ENCODE results near the gene UNC93B1. TPM values are rescaled to one million over a fixed set of nuclear protein-coding genes. Genes with fewer than 3 reads are reported as not detected.
"Not testable (repeated sequence)": the region's sequence is repeated elsewhere in the genome, so short reads cannot be mapped to it uniquely, and the experiment has no call there.

UNC93B1 gene
- total RNA-seq, 1 donor from 2014 or later: 9.0 TPM

DNA sequence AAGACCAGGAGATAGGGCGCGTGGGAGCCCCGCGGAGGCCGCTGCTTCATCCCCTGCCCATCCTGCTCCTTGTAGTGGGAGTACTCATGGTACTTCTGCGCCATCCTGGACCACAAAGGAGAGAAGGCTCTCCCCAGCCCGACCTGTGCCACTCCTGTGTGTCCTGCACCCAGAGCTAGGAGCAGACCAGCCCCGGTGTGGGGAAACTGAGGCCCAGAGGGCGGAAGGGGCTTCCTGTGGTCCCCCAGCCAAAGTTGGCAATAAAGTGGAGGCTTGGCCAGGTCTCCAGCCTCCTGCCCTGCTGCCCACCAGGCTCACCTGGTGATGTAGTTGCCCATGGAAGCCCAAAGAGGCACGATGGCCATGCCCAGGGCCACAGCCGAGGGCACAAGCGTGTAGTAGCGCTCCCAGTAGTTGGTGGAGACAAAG lies 4.7 kb downstream of the UNC93B1 start:
- intact Hi-C loops (cut with DNase I): no loop called here
- DNase-seq (ENCODE audit: missing footprints): no peak

DNA sequence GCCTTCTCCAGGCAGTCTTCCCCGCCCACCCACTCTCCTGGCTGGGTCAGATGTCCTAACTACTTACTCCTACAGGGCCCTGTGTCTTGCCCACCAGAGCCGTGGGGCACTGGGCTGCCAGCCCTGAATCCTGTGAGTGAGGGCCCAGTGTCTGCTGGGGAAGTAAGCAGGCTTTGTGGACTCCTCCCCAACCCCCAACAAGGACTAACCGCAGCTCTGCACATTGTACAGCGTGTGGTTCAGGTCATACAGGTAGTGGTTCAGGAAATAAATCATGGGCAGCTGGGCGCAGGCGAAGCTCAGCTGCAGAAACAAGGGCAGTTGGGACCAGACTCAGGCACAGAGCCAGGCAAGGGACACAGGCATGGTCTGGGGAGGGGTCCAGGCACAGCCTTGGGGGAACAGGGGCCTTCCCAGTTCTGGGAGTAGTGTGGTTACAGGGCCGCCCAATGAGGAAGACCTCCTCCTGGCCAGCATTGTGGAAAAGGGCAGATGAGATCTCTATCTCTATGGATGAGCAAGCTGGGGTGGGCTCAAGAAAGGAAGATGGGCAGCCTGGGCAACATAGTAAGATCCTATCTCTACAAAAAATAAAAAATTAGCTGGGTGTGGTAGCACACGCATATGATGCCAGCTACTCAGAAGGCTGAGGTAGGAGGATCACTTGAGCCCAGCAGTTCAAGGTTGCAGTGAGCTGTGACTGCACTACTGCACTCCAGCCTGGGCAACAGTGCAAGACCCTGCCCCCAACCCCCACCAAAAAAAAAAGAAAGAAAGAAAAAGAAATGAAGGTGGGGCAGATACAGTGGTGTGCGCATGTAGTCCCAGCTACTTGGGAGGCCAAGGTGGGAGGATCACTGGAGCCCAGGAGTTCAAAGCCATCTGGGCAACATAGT lies 5.5 kb downstream of the UNC93B1 start:
- DNase-seq (ENCODE audit: missing footprints): no peak
- ATAC-seq: no peak
- intact Hi-C loops (cut with DNase I): no loop called here

More for the DNA sequence above, 4.7 kb downstream of the UNC93B1 start:
- no peak for ATAC-seq

DNA sequence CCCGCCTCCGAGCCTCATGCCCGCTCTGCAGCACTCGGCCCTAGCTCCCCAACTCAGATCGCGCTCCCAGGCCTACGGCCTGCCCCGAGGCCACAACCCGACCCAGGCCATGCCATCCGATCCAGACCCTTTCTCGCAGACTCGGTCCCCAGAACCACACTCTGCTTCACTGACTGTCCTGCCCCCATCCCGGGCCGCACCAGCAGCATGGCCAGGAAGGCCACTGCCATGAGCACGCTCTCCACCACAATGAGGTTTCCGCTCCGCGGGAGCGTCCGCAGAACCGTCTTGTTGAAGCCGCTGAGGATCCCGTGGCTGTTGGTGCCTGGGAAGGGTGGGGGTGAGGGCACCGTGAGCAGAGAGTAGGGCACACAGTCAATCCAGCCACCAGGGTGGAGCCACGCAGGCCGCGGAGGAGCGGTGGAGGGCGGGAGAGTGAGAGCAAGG lies 6.4 kb downstream of the UNC93B1 start:
- intact Hi-C loops (cut with DNase I): no loop called here
- ATAC-seq (no peak), DNase-seq (ENCODE audit: missing footprints) (no peak)

DNA sequence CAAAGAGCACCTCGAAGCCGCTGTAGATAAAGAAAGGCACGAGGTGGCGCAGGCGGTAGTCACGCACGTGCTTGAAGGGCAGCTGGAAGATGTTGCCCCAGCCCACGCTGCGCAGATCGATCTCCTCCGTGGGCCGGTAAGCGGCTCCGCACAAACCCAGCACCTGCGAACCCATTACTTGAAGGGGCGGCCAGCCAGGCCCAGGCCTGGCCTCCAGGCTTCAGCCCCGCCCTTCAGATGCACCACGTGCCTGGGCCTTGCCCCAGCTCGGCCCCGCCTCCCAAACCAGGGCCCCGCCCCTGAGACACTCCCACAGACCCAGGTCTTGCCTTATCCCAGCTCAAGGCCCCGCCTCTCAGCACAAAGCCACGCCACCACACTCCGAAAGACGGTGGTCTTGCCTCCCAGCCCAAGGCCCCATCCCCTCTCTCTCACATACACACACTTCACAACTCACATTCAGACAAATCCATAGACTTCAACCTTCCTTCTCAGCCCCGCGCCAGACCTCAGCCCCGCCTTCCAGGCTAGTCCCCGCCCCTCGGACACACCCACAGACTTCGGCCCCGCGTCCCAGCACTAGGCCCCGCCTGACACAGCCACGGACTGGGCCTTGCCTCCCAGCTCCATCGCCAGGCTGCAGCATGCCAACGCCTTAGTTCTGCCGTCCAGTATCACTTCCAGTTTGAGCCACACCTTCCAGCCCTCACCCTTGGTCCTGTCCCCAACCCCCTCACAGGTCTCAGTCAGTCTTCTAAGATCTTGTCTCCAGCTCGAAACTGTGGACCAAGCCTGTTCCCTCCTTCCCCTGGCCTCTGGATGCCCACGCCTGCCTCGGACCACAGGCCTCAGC lies 7.0 kb downstream of the UNC93B1 start:
- ATAC-seq: peak; percentile 87
- intact Hi-C loops (cut with DNase I): no loop called here
- DNase-seq (ENCODE audit: missing footprints): peak; percentile 88

DNA sequence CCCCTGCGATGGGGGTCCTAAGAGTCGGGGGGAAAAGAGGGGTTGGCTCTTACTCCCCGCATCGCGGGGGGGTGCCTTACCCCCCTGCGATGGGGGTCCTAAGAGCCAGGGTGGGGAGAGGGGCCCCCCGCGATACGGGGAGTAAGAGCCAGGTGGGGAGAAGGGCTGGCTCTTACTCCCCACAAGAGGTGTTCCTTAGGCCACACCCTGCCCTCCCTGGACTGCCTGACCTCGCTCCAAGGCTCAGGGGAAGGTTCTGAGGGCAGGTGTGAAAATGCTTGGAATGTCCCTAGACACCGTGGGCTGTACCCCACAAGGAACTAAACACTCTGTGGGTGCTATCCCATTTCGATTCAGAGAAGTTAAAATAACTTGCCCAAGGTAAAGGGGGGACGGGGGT lies 7.8 kb downstream of the UNC93B1 start:
- ATAC-seq (no peak), DNase-seq (ENCODE audit: missing footprints) (no peak)
- intact Hi-C loops (cut with DNase I): no loop called here

DNA sequence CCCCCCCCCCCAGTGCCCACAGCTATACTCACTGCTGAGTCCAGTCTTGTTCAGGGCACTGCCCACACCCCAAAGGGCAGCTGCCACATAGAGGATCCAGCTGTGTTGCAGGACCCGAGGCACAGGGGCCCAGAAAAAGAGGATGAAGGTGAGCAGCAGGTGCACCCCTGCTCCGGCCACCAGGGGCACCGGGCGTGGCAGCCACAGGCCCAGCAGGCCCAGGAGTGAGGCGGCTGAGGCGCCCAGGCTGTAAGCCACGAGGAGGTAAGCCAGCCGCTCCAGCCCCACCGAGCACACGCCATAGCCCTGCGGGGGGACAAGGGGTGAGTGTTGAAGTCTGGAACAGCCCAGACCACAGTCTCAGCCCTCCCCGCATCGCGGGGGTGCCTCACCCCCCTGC lies 8.3 kb downstream of the UNC93B1 start:
- DNase-seq (ENCODE audit: missing footprints); ATAC-seq; intact Hi-C loops (cut with DNase I): not testable (repeated sequence)

DNA sequence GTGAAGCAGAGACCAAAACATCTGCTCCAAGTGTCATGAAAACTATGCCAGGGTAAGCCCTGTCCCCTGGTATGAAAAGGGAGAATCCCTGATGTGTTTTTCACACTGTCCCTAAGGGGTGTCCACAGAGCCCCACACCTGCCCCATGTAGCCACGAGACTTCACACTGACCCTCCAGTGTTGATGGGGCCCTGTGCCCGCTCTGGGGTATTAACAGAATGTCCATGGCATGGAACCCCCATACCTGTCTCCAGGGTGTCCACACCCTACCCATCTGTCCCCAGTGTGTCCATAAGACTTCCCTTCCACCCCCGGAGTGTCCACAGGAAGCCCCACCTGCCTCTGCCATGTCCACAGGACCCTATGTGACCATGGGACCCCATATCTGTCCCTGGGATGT lies 8.8 kb downstream of the UNC93B1 start:
- DNase-seq (ENCODE audit: missing footprints); ATAC-seq; intact Hi-C loops (cut with DNase I): not testable (repeated sequence)

DNA sequence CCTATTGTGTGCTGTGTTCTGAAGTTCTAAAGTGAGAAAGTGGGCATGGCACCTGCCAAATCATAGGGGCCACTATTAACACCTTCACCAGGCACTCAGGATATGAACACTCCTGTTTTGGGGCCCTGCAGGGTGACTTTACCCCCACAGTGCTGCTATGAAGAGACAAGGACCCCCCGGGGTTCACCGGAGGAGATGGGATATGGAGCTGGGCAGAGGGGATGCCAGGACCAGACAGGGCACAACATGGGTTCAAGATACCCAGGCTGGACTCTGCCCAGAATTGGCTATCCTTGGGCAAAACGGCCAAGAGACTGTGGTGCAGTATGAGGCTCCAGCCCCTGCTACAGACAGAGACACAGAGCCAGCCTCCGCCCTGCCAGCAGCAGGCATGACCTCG lies 9.5 kb downstream of the UNC93B1 start:
- intact Hi-C loops (cut with DNase I); ATAC-seq; DNase-seq (ENCODE audit: missing footprints): not testable (repeated sequence)

DNA sequence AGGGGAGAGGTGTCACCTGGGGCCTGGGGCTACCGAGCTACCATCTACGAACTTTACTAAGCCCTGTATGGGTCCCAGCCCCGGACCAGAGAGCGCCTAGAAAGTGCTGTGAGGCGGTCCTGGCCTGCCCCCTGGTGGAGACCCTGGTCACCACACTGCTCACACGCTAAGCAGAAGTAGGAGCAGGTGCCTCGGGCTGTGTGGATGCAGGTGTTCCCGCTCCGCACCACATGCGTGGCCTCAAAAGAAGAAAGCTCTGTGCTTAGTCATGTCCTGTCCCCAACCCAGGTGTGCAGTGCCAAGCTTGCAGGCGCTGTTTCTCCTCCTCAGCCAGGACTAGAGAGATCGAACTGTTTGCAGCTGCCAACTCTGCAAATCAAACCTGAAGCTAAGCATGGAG lies 10.1 kb downstream of the UNC93B1 start:
- intact Hi-C loops (cut with DNase I); DNase-seq (ENCODE audit: missing footprints); ATAC-seq: not testable (repeated sequence)

DNA sequence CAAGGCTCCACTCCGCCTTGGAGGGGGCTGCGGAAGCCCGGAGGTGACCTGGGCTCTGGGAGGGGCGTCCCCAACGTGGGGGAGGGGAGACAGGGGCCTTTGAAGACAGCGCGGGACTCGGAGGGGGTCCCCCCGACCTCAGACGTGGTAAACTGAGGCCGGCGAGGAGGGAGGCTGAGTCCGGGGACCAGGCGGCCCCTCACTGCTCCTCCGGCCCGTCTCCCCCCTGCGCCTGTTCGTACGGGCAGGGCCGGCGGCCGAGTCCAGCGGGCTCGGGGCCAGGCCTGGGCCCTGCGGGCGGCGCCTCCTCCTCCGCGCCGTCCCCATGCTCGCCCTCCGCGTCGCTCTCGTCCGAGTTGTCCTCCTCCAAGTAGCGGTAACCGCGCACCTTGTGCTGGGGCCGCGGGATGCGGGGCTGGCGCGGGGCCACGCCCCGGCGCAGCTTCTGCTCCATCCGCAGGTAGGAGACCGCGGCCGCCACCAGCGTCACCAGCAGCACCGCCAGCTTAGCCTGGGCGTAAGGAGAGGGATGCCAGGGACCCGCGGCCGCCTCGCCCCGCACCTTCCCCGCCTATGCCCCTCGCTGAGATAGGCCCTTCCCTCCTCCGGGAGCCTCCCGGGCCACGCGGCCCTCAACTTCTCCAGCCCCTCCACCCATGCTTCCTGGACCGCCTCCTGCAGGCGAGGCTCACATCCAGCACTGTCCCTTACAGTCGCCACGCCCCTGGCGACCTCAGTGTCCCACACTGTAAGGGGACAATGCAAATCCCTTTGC lies 12.4 kb downstream of the UNC93B1 start:
- intact Hi-C loops (cut with DNase I); ATAC-seq; DNase-seq (ENCODE audit: missing footprints): not testable (repeated sequence)

DNA sequence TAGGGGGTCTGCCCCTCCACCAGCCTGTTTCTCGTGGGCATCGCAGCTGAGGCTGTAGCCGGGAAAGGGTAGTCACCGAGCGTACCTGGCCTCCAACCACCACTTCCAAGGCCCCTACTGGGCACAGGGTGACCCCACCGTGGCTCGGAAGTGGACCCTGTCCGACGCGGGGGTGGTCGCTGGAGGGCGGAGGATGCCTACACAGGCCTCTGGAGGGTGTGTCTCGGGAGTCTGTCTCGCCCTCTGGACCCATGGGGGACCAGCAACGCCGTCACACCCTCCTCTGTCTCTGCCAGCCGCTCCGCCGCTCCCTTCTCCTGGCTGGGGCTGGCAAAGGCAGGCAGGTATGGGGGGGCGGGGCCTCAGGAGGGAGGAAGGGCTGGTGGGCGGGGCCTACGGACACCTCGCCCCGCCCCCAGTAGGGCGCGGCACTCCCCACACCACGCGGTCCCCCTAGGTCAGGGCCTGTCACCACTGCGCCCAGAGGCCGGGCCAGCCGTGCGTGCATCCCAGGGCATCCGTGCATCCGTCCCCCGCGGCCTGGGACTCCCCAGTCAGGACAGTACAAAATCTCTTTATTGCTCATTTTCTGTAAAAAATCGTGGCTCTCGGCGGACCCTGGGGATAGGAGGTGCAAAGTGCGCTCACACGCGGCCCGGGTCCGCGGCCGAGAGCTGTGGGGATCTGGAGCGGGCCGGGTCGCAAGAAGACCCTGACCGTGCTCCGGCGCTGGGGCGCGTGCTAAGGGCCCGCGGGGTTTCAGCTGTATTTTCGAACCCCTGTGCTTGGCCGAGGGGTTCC lies 13.2 kb downstream of the UNC93B1 start:
- intact Hi-C loops (cut with DNase I); ATAC-seq; DNase-seq (ENCODE audit: missing footprints): not testable (repeated sequence)

DNA sequence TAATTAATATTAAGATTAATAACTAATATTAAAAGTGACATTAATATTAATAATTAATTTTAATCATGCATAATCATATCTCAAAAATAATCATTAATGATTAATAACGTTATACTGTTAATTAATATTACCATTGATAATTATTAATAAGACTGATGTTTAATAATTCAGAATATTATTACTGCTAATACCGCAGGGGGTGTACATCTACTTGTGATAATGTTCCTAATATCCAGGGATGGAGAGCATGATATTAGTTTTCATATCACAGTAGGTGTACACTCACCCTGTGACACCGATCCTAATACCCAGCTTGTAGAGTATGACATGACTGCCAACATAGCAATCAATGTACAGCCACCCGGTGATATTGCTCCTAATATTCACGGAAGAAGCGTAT lies 18.6 kb downstream of the UNC93B1 start:
- ATAC-seq; DNase-seq (ENCODE audit: missing footprints); intact Hi-C loops (cut with DNase I): not testable (repeated sequence)

DNA sequence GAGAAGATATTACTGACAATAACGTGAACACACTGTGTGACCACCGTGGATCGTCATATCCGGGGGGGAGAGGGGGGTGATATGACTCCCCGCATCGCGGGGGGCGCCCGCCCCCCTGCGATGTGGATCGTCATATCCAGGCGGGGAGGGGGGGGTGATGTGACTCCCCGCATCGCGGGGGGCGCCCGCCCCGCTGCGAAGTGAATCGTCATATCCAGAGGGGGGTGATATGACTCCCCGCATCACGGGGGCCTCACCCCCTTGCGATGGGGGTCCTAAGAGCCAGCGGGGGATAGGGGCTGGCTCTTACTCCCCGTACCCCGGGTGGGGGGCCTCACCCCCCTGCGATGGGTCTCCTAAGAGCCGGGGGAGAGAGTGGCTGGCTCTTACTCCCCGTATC lies 19.9 kb downstream of the UNC93B1 start:
- intact Hi-C loops (cut with DNase I): no loop called here

DNA sequence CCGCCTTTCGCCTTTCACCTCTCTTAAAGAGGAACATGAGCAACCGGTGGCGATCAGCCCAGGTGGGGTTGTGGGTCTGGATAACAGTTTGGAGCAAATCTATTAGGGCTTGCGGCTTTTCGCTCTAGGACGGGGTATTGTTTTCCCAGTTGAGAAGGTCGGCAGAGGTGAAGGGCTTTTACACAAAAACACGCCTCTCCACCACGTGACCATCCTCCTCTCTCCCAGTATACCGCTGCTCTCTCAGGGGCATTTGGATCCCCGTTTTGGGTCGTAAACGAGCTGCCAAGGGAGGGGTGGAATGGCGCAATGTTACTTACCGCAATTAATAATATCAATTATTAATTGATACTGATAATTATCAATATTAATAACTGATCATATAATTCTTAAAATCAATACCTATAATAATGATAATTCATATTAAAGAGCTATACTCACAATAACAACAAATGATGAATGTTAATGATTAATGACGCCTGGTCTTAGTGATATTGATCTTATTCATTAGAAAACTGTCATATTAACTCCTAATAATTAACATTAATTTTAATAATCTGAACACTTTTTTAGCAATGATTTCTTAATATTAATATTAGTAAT lies 21.5 kb downstream of the UNC93B1 start:
- ATAC-seq; intact Hi-C loops (cut with DNase I): not testable (repeated sequence)

More for the DNA sequence above, 19.9 kb downstream of the UNC93B1 start:
- ATAC-seq (no peak), DNase-seq (ENCODE audit: missing footprints) (no peak)

DNA sequence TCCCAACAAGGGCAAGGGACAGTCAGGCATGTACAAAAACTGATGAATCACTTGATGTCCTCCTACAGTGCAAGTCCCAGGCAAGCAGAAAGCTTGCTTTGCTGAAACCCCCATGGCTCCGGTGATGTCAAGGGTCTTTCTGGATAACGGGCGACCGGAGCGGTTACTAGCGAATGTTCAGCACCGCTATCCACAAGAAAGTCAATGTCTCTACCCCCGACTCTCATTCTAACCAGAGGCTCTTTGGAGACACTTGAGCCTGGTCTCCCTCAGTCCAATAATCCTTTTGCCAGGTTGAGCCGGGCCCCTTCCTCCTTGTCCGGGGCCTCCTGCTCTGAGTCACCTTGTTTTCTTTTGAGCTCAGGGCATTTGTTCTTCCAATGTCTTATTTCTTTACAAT lies 22.7 kb downstream of the UNC93B1 start:
- DNase-seq (ENCODE audit: missing footprints); intact Hi-C loops (cut with DNase I); ATAC-seq: not testable (repeated sequence)

More for the DNA sequence above, 21.5 kb downstream of the UNC93B1 start:
- not testable (repeated sequence) for DNase-seq (ENCODE audit: missing footprints)

DNA sequence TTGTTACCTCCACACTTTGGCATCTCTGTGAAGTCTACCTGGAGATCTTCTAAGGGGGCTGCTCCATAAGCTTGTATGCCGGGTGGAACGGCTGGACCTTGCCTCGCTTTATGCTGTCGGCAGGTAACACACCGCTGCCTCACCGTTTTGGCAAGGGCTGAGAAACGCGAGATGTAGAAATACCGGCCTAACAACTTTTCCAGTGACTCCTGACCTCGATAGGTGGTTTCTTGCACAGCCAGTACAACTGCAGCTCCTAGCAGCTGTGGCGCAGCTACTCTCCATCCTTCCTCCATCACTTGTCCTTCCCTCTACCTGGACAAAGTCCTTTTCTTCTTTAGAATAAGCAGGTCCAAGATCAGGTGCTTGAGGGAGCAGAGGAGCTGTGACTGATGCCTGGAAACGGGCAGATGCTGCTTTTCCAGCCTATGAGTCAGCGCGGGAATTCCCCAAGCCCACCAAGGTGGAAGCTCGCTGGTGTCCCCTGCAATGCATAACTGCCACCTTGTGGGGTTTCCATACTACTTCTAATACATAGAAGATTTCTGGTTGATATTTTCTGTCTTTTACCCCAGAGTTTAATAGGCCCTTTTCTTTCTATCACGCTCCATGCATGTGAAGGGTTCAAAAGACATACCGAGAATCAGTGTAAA lies 25.0 kb downstream of the UNC93B1 start:
- DNase-seq (ENCODE audit: missing footprints); intact Hi-C loops (cut with DNase I); ATAC-seq: not testable (repeated sequence)

DNA sequence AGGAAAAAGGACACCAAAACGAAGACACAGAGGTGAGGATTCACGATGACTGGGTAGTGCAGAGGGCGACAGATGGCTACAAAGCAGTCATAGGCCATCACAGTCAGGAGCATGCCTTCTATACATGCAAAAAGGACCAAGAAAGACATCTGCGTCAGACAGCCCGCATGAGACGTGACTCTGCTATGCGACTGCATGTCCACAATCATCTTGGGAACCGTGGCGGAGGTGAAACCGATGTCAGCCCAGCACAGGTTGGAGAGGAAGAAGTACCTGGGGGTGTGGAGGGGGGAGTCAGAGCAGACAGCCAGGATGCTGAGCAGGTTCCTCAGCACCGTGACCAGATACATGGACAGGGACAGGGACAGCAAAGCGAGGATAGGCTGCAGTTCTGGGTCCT lies 29.2 kb downstream of the UNC93B1 start:
- DNase-seq (ENCODE audit: missing footprints); intact Hi-C loops (cut with DNase I); ATAC-seq: not testable (repeated sequence)
